Body of pancreas (tissue), 4 donors: Measurements from ENCODE around the gene PCGF2. TPM values are rescaled to one million over a fixed set of nuclear protein-coding genes. Genes with fewer than 3 reads are reported as not detected.

Experiments used
- ATAC-seq: fragments of 150-250 bp; one replicate; pipeline ENCODE4 v1.9.1; 2016
- DNase-seq, 4 donors: peaks; one replicate each; pipeline ENCODE4 v3.0.0-alpha.2; 2019
- H3K27ac ChIP-seq, 4 donors: fragments of 200-600 bp; sonication (generic); 1 replicate in 3 of 4; 2 replicates in 1 of 4; pipeline versions ENCODE4 v1.5.1 to v1.6.1; 2016 to 2019; ENCODE audit warnings: mild to moderate bottlenecking in 1 of 4, mixed read lengths in 1 of 4, moderate library complexity in 1 of 4
- H3K27me3 ChIP-seq, 2 donors: fragments of 200-600 bp; sonication (generic); one replicate each; pipeline ENCODE4 v1.6.0; 2016; ENCODE audit warnings: mild to moderate bottlenecking in 1 of 2
- H3K36me3 ChIP-seq, 2 donors: fragments of 200-600 bp; sonication (generic); replicated peaks in 1 of 2; 2 replicates each; pipeline ENCODE4 v1.5.1; 2016; ENCODE audit warnings: low read depth in 2 of 2; ENCODE audit not compliant: insufficient read depth in 1 of 2
- H3K4me1 ChIP-seq: fragments of 200-600 bp; sonication (generic); one replicate; pipeline ENCODE4 v1.6.0; 2016
- H3K4me3 ChIP-seq, 2 donors: fragments of 200-600 bp; sonication (generic); 1 replicate in 1 of 2; 2 replicates in 1 of 2; pipeline ENCODE4 v1.5.1; 2016 to 2019
- H3K9me3 ChIP-seq, 3 donors: fragments of 200-600 bp; sonication (generic); 1 replicate in 2 of 3; 2 replicates in 1 of 3; pipeline ENCODE4 v1.5.1; 2016
- POLR2A ChIP-seq, 3 donors: fragments of 450-650 bp; IDR thresholded peaks; one replicate each; pipeline ENCODE4 v1.6.1; 2016; ENCODE audit warnings: antibody characterized with exemption in 3 of 3, mild to moderate bottlenecking in 2 of 3
- WGBS, 2 donors: methylation state at CpG; one replicate each; pipeline ENCODE4 v1.1.5; 2017; 5-methylcytosine and 5-hydroxymethylcytosine counted together
- intact Hi-C: fragments of 100-400 bp; cut with DNase I; formaldehyde crosslinking; loops from one replicate; pipeline ENCODE4 v1.15.1; 2023
- total RNA-seq, 2 donors: library from RNA; depleted of rRNA; stranded (reverse); fragments of >200 nt; gene quantifications; one replicate each; pipeline ENCODE4 v1.1.0, GENCODE V29; 2016
- TF ChIP-seq, protein P1 (sequence below), 7 experiments: fragments of 450-650 bp in 4 of 7; fragments of 200-600 bp in 3 of 7; sonication (generic) in 3 of 7; IDR thresholded peaks; one replicate each; pipeline ENCODE4 v1.5.1; 2016 to 2019; ENCODE audit warnings: antibody characterized with exemption in 7 of 7

PCGF2 gene
- total RNA-seq, 2 donors from 2014 or later: 5.9 to 9.3 TPM

GRCh38 chr17:38740044-38740443, 8.1 kb downstream of the PCGF2 start:
- Histone ChIP-seq H3K4me3 (no peak overlapping the region), H3K27ac (peak overlapping the region in 3 of 4 donors; percentile 0 to 89 (median 78)), H3K36me3 (peaks cover 0 to 13% of the 10 kb centered on the region in 2 donors), H3K27me3 (no peaks in the 10 kb centered on the region), H3K4me1 (peaks cover 52% of the 10 kb centered on the region), H3K9me3 (no peaks in the 10 kb centered on the region)
- DNase-seq (no peak), ATAC-seq (no peak)
- 72 to 85% methylated on average over 8 to 18 of the region's 19 CpGs for WGBS, 2 donors
- TF ChIP-seq, protein P1, sequence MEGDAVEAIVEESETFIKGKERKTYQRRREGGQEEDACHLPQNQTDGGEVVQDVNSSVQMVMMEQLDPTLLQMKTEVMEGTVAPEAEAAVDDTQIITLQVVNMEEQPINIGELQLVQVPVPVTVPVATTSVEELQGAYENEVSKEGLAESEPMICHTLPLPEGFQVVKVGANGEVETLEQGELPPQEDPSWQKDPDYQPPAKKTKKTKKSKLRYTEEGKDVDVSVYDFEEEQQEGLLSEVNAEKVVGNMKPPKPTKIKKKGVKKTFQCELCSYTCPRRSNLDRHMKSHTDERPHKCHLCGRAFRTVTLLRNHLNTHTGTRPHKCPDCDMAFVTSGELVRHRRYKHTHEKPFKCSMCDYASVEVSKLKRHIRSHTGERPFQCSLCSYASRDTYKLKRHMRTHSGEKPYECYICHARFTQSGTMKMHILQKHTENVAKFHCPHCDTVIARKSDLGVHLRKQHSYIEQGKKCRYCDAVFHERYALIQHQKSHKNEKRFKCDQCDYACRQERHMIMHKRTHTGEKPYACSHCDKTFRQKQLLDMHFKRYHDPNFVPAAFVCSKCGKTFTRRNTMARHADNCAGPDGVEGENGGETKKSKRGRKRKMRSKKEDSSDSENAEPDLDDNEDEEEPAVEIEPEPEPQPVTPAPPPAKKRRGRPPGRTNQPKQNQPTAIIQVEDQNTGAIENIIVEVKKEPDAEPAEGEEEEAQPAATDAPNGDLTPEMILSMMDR (IDR thresholded peaks at IDR 0.05): no peak
- no peak for TF ChIP-seq POLR2A (IDR thresholded peaks at IDR 0.05)
- intact Hi-C loops: no loop called here

DNA sequence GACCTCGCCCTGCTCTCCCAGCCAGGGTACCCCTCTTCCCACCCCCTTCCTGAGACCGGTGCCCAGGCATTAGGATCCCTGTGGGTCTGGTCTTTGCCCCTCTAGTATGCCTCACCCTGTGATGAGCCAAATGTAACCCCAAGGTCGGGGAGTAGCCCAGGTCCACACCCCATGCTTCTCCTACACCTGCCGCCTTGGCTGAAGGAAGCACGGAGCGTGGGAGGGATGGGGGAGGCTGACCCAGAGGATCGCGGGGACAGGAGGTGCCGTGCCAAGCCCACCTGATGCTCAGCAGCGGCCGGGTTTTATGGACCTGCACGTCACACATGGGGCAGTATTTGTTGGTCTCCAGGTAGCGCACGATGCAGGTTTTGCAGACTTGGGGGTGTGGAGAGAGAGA, 8.8 kb downstream of the PCGF2 start:
- DNase-seq (no peak), ATAC-seq (no peak)
- intact Hi-C loops: loop anchor here (5.0 kb wide), 1 partner anchor 57 kb away; no protein-coding TSS in a partner anchor
- Histone ChIP-seq H3K4me1 (peaks cover 59% of the 10 kb centered on the region), H3K4me3 (no peak overlapping the region), H3K36me3 (peaks cover 0 to 13% of the 10 kb centered on the region in 2 donors), H3K9me3 (no peaks in the 10 kb centered on the region), H3K27me3 (no peaks in the 10 kb centered on the region), H3K27ac (peak overlapping the region in 1 of 4 donors; percentile 0)
- 83 to 89% methylated on average over 14 of the region's 14 CpGs for WGBS, 2 donors
- TF ChIP-seq POLR2A (IDR thresholded peaks at IDR 0.05): no peak
- TF ChIP-seq, protein P1 (IDR thresholded peaks at IDR 0.05): no peak

DNA sequence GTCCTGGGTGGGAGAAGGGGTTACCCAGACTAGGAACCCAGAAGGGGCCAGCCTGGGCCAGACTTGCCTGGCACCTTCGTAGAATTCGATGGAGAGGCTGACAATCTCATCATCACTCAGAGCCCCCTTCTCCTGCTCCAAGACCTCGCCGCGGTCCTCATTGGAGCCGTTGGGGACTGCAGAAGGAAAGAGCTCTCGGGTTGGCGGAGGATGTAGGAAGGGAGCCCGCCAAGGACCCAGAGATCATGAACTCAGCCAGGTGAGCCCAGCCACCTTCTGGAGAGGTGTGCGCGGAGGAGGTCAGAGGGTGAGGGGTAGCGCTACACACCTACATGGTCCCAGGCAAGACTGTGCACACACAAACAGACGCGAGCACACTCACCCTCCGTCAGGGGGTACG, 9.4 kb downstream of the PCGF2 start:
- intact Hi-C loops: loop anchor here (5.0 kb wide), 1 partner anchor 56 kb away; no protein-coding TSS in a partner anchor
- H3K27me3 ChIP-seq: no peaks in the 10 kb centered on the region
- WGBS, 2 donors: 92 to 93% methylated on average over 16 of the region's 16 CpGs
- no peak for DNase-seq
- no peak for TF ChIP-seq POLR2A (IDR thresholded peaks at IDR 0.05)
- TF ChIP-seq, protein P1 (IDR thresholded peaks at IDR 0.05): no peak
- H3K9me3 ChIP-seq: no peaks in the 10 kb centered on the region
- no peak overlapping the region for H3K27ac ChIP-seq
- no peak for ATAC-seq
- peaks cover 59% of the 10 kb centered on the region for H3K4me1 ChIP-seq
- H3K36me3 ChIP-seq: peaks cover 0 to 13% of the 10 kb centered on the region in 2 donors
- H3K4me3 ChIP-seq: no peak overlapping the region

DNA sequence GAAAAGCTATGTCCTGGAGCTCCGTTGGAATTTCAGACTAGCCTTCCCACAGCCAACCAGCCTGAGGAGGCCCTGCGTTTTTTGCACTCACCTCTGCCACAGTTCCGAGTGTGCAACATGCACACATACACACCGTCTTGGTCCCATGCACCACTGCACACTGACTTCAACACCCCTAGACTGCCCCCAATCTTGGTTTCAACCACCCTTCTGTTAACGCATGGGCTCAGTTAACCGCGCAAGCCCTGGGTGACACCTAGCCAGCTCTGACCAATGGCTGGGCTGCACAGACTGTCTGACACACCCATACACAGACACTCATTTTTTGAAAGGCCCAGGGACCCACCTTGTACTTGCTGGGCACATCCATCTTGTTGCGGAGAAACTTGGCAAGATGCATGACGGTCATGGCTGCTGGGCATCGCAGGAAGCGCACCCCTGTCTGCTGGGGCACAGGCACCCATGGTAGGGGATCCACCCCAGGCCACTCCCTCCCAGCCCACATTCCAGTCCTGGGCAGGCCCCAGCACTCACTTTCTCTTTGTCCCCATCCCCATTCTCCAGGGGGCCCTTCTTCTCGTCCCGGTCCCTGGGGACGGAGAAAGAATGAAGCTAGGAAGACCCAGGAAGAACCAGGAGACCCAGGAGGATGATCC, 10.0 kb downstream of the PCGF2 start:
- ATAC-seq (no peak), DNase-seq (no peak)
- H3K9me3 ChIP-seq: no peaks in the 10 kb centered on the region
- H3K4me3 ChIP-seq: no peak overlapping the region
- TF ChIP-seq POLR2A (IDR thresholded peaks at IDR 0.05): no peak
- TF ChIP-seq, protein P1 (IDR thresholded peaks at IDR 0.05): no peak
- 94 to 95% methylated on average over 13 to 14 of the region's 14 CpGs for WGBS, 2 donors
- H3K27ac ChIP-seq: no peak overlapping the region
- intact Hi-C loops: loop anchor here (5.0 kb wide), 1 partner anchor 56 kb away; no protein-coding TSS in a partner anchor
- H3K36me3 ChIP-seq: peaks cover 0 to 13% of the 10 kb centered on the region in 2 donors
- H3K4me1 ChIP-seq: peaks cover 59% of the 10 kb centered on the region
- H3K27me3 ChIP-seq: no peaks in the 10 kb centered on the region
